HCT116 (cell line): ENCODE measurements around the gene SEC23A. TPM values are rescaled to one million over a fixed set of nuclear protein-coding genes. Genes with fewer than 3 reads are reported as not detected.

Source experiments
- ATAC-seq: fragments of 200-7000 bp; cut with Tn5 transposase; 2 replicates; pipeline ENCODE4 v1.9.1; 2020; ENCODE audit warnings: mild to moderate bottlenecking, moderate library complexity
- BruUV-seq: library from RNA; stranded (reverse); fragments of 400-500 nt; replicated peaks from 2 replicates; lab custom pipeline; 2021; lab: Mats Ljungman, UMichigan
- CTCF ChIA-PET: fragments of 300-600 bp; sonication (Branson Sonifier 250); formaldehyde crosslinking; loops from one replicate; lab custom pipeline; 2021; ENCODE audit warnings: antibody characterized with exemption; lab: Charles Lee
- POLR2A ChIA-PET: fragments of 300-600, 350-600 bp; sonication (Branson Sonifier 250); formaldehyde crosslinking; loops from one replicate; lab custom pipeline; 2021; ENCODE audit warnings: antibody characterized with exemption; lab: Charles Lee
- RAD21 ChIA-PET, 2 experiments: fragments of 300-600 bp; sonication (Branson Sonifier 250); formaldehyde crosslinking; loops; one replicate each; lab custom pipeline; 2023; ENCODE audit warnings: low total read pairs in 2 of 2; ENCODE audit not compliant: uncharacterized antibody in 2 of 2, unreplicated experiment in 2 of 2, low non-redundant PET in 1 of 2; lab: Charles Lee
- DNase-seq: peaks from one replicate; pipeline ENCODE4 v3.0.0-alpha.2; 2010; ENCODE audit warnings: low read depth, low spot score
- H2AFZ ChIP-seq: fragments of 200-600 bp; shearing (Covaris generic), sonication (generic); 2 replicates; pipeline ENCODE4 v1.6.1; 2017; ENCODE audit warnings: low read depth, mixed run types, mixed read lengths, antibody characterized with exemption, low read length; ENCODE audit not compliant: poor library complexity, severe bottlenecking
- H3K27ac ChIP-seq: 2 replicates; pipeline ENCODE4 v1.5.1; 2012; ENCODE audit warnings: low read depth, low read length
- H3K27me3 ChIP-seq: fragments of 200-600 bp; sonication (generic); 2 replicates; pipeline ENCODE4 v1.6.1; 2016; ENCODE audit warnings: mixed run types, low read length, mixed read lengths; ENCODE audit not compliant: insufficient read depth
- H3K36me3 ChIP-seq, 2 experiments: fragments of 200-500 bp in 1 of 2; fragments of 200-600 bp in 1 of 2; sonication (Bioruptor generic) in 1 of 2; sonication (generic) in 1 of 2; 2 replicates each; pipeline versions ENCODE4 v1.5.1 to v1.6.1; 2014 to 2016; ENCODE audit warnings: low read length in 2 of 2, inconsistent platforms in 1 of 2, mixed read lengths in 1 of 2, mixed run types in 1 of 2; ENCODE audit not compliant: insufficient read depth in 2 of 2, control insufficient read depth in 1 of 2
- H3K4me1 ChIP-seq, 2 experiments: fragments of 200-600 bp in 1 of 2; sonication (generic) in 1 of 2; 2 replicates each; pipeline versions ENCODE4 v1.5.1 to v1.6.1; 2012 to 2017; ENCODE audit warnings: low read length in 2 of 2, inconsistent platforms in 1 of 2, mild to moderate bottlenecking in 1 of 2, mixed read lengths in 1 of 2, mixed run types in 1 of 2, moderate library complexity in 1 of 2; ENCODE audit not compliant: insufficient read depth in 2 of 2, control insufficient read depth in 1 of 2
- H3K4me2 ChIP-seq: fragments of 200-600 bp; sonication (generic); 2 replicates; pipeline ENCODE4 v1.6.1; 2017; ENCODE audit warnings: mixed run types, low read length, mixed read lengths
- H3K4me3 ChIP-seq, 2 experiments: fragments of 200-600 bp in 1 of 2; sonication (generic) in 1 of 2; replicated peaks in 1 of 2; 2 replicates each; pipeline ENCODE4 v1.5.1; 2011 to 2016; ENCODE audit warnings: low read length in 2 of 2, control low read depth in 1 of 2, low read depth in 1 of 2, mild to moderate bottlenecking in 1 of 2, mixed read lengths in 1 of 2, mixed run types in 1 of 2
- H3K79me2 ChIP-seq: fragments of 200-600 bp; sonication (generic); 2 replicates; pipeline ENCODE4 v1.6.1; 2017; ENCODE audit warnings: mild to moderate bottlenecking, mixed run types, low read length, moderate library complexity, mixed read lengths; ENCODE audit not compliant: insufficient read depth
- H3K9ac ChIP-seq: fragments of 200-600 bp; sonication (generic); 2 replicates; pipeline ENCODE4 v1.6.1; 2016; ENCODE audit warnings: low read length, mixed read lengths
- H3K9me2 ChIP-seq: fragments of 200-600 bp; sonication (generic), shearing (Covaris generic); 2 replicates; pipeline ENCODE4 v1.6.1; 2017; ENCODE audit warnings: mixed run types, mild to moderate bottlenecking, moderate library complexity; ENCODE audit not compliant: insufficient read depth
- H3K9me3 ChIP-seq, 2 experiments: fragments of 200-500 bp in 1 of 2; fragments of 200-600 bp in 1 of 2; sonication (Bioruptor generic) in 1 of 2; sonication (generic) in 1 of 2; 2 replicates each; pipeline ENCODE4 v1.6.1; 2014 to 2017; ENCODE audit warnings: low read length in 2 of 2, mixed read lengths in 2 of 2, inconsistent platforms in 1 of 2, low read depth in 1 of 2, mild to moderate bottlenecking in 1 of 2, mixed run types in 1 of 2, moderate library complexity in 1 of 2; ENCODE audit not compliant: control insufficient read depth in 1 of 2, insufficient read depth in 1 of 2
- H4K20me1 ChIP-seq: fragments of 200-600 bp; sonication (generic), shearing (Covaris generic); 2 replicates; pipeline ENCODE4 v1.6.1; 2017; ENCODE audit warnings: mixed run types, mild to moderate bottlenecking, moderate library complexity; ENCODE audit not compliant: insufficient read depth
- CEBPB ChIP-seq: IDR thresholded peaks from 2 replicates; pipeline ENCODE4 v1.6.1; 2012; ENCODE audit warnings: low read depth
- EZH2 ChIP-seq: fragments of 200-600 bp; sonication (generic); IDR thresholded peaks from 2 replicates; pipeline ENCODE4 v1.6.1; 2017; ENCODE audit warnings: antibody characterized with exemption, mixed run types
- POLR2A ChIP-seq: IDR thresholded peaks from 2 replicates; pipeline ENCODE4 v1.7.0; 2011; ENCODE audit warnings: borderline replicate concordance; ENCODE audit not compliant: insufficient read depth, insufficient read length; ENCODE audit errors: extremely low read depth
- SIN3A ChIP-seq: IDR thresholded peaks from 2 replicates; pipeline ENCODE4 v1.6.1; 2012; ENCODE audit warnings: low read depth
- TCF7L2 ChIP-seq: IDR thresholded peaks from 2 replicates; pipeline ENCODE4 v1.7.0; 2011; ENCODE audit warnings: borderline replicate concordance, inconsistent platforms; ENCODE audit not compliant: insufficient read depth, insufficient read length; ENCODE audit errors: extremely low read depth
- ZFX ChIP-seq: fragments of 450-650 bp; IDR thresholded peaks from 2 replicates; pipeline ENCODE4 v1.6.1; 2017
- intact Hi-C: fragments of 100-400 bp; cut with micrococcal nuclease; formaldehyde crosslinking; loops from 2 replicates; pipeline ENCODE4 v1.10.0; 2022
- total RNA-seq: library from RNA; stranded (reverse); gene quantifications from one replicate; pipeline ENCODE4 v1.2.1, GENCODE V29; 2021; ENCODE audit not compliant: unreplicated experiment
- TF ChIP-seq, protein P1 (sequence below): IDR thresholded peaks from 2 replicates; pipeline ENCODE4 v1.6.1; 2012
- TF ChIP-seq, protein P2 (sequence below): IDR thresholded peaks from 2 replicates; pipeline ENCODE4 v1.6.1; 2012; ENCODE audit warnings: low read depth

Gene SEC23A
- total RNA-seq, 1 experiment from 2014 or later = 81.7 TPM

DNA sequence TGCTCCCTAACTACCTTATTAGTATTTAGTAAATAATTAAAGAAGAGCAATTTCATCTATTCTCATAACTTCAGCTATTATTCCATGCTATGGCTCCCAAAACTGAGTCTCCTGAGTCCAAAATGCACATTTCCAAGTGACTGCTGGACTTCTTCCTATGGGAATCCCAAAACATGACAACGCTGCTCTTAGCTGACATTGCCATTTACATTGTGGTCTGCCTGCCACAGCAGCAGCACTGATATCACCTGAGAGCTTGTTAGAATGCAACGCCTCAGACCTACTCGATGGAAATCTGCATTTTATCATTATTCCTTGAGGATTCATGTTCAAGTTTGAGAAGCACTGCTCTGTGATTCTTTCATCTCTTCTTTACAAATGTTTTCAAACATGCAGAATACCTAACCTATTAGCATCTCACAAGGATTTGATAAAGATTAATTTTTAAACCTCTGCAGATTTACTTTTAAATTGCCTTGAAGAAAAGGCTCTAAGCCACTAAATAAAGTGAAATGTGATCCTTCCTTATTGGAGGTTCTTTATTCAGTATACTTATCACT lies 77.7 kb downstream of the SEC23A start:
- ATAC-seq (no peak), DNase-seq (no peak)
- ChIA-PET POLR2A (no interaction called here), RAD21 (no interaction called here), CTCF (interaction anchor here (1.4 to 1.5 kb wide), 2 partner anchors 9 to 10 kb away, joined by 3 to 6 read pairs; no protein-coding TSS in a partner anchor)
- Histone ChIP-seq H3K4me2 (no peak overlapping the region), H3K4me3 (no peak overlapping the region), H3K9me3 (no peaks in the 10 kb centered on the region), H2AFZ (no peak overlapping the region), H3K9me2 (no peaks in the 10 kb centered on the region), H3K27me3 (no peaks in the 10 kb centered on the region), H3K4me1 (no peaks in the 10 kb centered on the region), H3K9ac (no peak overlapping the region), H3K27ac (no peak overlapping the region), H3K79me2 (no peaks in the 10 kb centered on the region), H4K20me1 (no peaks in the 10 kb centered on the region), H3K36me3 (no peaks in the 10 kb centered on the region; a peak in 1 of 4 replicates)
- TF ChIP-seq, protein P1, sequence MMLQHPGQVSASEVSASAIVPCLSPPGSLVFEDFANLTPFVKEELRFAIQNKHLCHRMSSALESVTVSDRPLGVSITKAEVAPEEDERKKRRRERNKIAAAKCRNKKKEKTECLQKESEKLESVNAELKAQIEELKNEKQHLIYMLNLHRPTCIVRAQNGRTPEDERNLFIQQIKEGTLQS = no peak
- TF ChIP-seq SIN3A = no peak
- no peak for TF ChIP-seq TCF7L2
- TF ChIP-seq EZH2 = no peak
- TF ChIP-seq, protein P2, sequence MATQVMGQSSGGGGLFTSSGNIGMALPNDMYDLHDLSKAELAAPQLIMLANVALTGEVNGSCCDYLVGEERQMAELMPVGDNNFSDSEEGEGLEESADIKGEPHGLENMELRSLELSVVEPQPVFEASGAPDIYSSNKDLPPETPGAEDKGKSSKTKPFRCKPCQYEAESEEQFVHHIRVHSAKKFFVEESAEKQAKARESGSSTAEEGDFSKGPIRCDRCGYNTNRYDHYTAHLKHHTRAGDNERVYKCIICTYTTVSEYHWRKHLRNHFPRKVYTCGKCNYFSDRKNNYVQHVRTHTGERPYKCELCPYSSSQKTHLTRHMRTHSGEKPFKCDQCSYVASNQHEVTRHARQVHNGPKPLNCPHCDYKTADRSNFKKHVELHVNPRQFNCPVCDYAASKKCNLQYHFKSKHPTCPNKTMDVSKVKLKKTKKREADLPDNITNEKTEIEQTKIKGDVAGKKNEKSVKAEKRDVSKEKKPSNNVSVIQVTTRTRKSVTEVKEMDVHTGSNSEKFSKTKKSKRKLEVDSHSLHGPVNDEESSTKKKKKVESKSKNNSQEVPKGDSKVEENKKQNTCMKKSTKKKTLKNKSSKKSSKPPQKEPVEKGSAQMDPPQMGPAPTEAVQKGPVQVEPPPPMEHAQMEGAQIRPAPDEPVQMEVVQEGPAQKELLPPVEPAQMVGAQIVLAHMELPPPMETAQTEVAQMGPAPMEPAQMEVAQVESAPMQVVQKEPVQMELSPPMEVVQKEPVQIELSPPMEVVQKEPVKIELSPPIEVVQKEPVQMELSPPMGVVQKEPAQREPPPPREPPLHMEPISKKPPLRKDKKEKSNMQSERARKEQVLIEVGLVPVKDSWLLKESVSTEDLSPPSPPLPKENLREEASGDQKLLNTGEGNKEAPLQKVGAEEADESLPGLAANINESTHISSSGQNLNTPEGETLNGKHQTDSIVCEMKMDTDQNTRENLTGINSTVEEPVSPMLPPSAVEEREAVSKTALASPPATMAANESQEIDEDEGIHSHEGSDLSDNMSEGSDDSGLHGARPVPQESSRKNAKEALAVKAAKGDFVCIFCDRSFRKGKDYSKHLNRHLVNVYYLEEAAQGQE = no peak
- TF ChIP-seq CEBPB = no peak
- TF ChIP-seq ZFX = no peak
- no peak for TF ChIP-seq POLR2A
- intact Hi-C loops = no loop called here
- no TSS peak for BruUV-seq
